Duodenal mucosa (tissue), 2 donors: ENCODE results near the gene EFNA5.

Experiments
- H3K27ac ChIP-seq: one replicate; pipeline ENCODE4 v1.7.0; 2013; ENCODE audit warnings: low read depth, low read length
- H3K27me3 ChIP-seq, 2 donors: one replicate each; pipeline ENCODE4 v1.7.0; 2013; ENCODE audit warnings: low read length in 2 of 2, control low read depth in 1 of 2; ENCODE audit not compliant: insufficient read depth in 2 of 2, control insufficient read depth in 1 of 2
- H3K36me3 ChIP-seq, 2 donors: one replicate each; pipeline ENCODE4 v1.7.0; 2013; ENCODE audit warnings: low read length in 2 of 2, control low read depth in 1 of 2; ENCODE audit not compliant: insufficient read depth in 2 of 2, control insufficient read depth in 1 of 2
- H3K4me1 ChIP-seq, 2 donors: one replicate each; pipeline ENCODE4 v1.7.0; 2013; ENCODE audit warnings: low read length in 2 of 2, control low read depth in 1 of 2; ENCODE audit not compliant: insufficient read depth in 2 of 2, control insufficient read depth in 1 of 2
- H3K4me3 ChIP-seq, 2 donors: one replicate each; pipeline ENCODE4 v1.7.0; 2013; ENCODE audit warnings: low read length in 2 of 2, low read depth in 1 of 2
- H3K9ac ChIP-seq, 2 donors: one replicate each; pipeline ENCODE4 v1.7.0; 2013; ENCODE audit warnings: low read length in 2 of 2, low read depth in 1 of 2
- H3K9me3 ChIP-seq, 2 donors: one replicate each; pipeline ENCODE4 v1.7.0; 2013; ENCODE audit warnings: low read length in 2 of 2, control low read depth in 1 of 2; ENCODE audit not compliant: control insufficient read depth in 1 of 2

The EFNA5 gene

DNA sequence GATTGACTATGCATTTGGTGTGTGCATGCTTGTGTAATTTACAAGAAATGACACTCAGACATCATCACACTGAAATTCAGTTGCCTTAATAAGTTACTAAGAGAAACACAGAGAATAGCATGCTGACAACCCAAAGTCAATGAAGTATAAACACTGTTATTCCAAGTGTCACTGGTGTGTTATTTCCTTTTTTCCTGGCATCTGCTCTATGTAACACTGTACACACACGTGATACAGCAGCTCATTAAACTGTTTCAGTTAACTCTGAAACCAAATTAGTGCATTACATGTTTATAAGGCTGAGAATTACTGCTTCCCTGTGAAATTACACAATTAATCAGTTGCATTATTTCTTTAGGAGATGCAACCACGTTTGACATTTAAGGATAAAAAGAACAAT lies 252.7 kb downstream of the EFNA5 start:
- H3K36me3 ChIP-seq = no peaks in the 10 kb centered on the region
- H3K9ac ChIP-seq = no peak overlapping the region
- H3K27me3 ChIP-seq = no peaks in the 10 kb centered on the region
- no peaks in the 10 kb centered on the region for H3K9me3 ChIP-seq
- H3K4me1 ChIP-seq = no peaks in the 10 kb centered on the region
- no peak overlapping the region for H3K27ac ChIP-seq
- H3K4me3 ChIP-seq = no peak overlapping the region

DNA sequence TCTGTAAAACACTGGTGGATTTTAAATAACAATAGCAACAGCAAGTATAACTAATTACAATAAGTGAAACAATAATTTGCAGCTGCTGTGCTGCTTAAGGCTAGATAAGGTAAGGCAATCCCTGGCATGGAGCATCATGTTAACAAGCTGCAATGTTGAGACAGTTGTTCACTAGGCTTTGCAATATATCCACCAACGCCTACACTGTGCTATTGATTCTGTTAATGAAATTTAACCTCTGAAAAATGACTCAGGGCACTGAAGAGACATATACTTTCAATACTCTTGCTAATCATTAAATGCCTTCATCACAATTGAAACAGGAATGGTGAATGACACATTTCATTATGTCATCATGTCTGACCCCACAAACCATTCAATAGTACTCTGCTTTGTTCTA lies 255.0 kb downstream of the EFNA5 start:
- H3K27ac ChIP-seq = no peak overlapping the region
- H3K27me3 ChIP-seq = no peaks in the 10 kb centered on the region
- no peak overlapping the region for H3K4me3 ChIP-seq
- no peaks in the 10 kb centered on the region for H3K4me1 ChIP-seq
- H3K36me3 ChIP-seq = no peaks in the 10 kb centered on the region
- H3K9me3 ChIP-seq = no peaks in the 10 kb centered on the region
- H3K9ac ChIP-seq = no peak overlapping the region

DNA sequence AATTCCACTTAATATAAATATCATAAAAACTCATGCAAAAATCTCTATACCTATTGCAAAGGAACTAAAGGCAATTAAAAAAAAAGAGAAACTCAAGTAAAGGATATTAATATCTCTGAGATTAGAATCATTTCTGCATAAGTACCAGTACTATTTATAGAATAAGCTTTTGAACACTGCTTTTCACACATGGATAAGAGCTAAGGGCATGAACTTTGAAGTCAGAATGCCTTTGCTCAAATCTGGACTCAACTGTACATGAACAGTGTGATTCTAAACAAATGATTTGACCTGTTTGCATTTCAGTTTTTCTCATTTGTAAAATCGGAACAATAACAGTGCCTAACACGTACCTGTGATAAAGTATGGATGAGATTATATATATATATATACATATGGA lies 255.9 kb downstream of the EFNA5 start:
- no peak overlapping the region for H3K4me3 ChIP-seq
- no peak overlapping the region for H3K27ac ChIP-seq
- H3K4me1 ChIP-seq = no peaks in the 10 kb centered on the region
- H3K36me3 ChIP-seq = no peaks in the 10 kb centered on the region
- H3K27me3 ChIP-seq = no peaks in the 10 kb centered on the region
- no peaks in the 10 kb centered on the region for H3K9me3 ChIP-seq
- H3K9ac ChIP-seq = no peak overlapping the region

DNA sequence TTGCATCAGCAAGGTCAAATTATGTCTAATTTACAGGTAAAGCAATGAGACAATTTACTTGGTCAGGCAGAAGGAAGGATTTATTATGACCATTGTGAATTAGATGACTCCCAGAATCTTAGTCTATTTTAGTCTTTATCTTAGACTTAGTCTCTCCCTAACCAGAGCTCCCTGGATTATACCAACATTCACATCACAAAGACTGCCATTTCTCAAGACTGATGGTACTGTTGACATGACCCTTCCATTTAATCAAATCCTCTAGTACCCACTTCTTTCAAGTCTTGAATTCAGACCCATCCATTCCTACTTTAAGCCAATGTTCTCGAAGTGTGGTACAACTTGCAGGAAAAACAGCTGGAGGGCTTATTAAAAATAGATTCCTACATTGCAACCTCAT lies 257.0 kb downstream of the EFNA5 start:
- Histone ChIP-seq H3K4me3 (no peak overlapping the region), H3K36me3 (no peaks in the 10 kb centered on the region), H3K9me3 (no peaks in the 10 kb centered on the region), H3K4me1 (no peaks in the 10 kb centered on the region), H3K27me3 (no peaks in the 10 kb centered on the region), H3K9ac (no peak overlapping the region), H3K27ac (no peak overlapping the region)

DNA sequence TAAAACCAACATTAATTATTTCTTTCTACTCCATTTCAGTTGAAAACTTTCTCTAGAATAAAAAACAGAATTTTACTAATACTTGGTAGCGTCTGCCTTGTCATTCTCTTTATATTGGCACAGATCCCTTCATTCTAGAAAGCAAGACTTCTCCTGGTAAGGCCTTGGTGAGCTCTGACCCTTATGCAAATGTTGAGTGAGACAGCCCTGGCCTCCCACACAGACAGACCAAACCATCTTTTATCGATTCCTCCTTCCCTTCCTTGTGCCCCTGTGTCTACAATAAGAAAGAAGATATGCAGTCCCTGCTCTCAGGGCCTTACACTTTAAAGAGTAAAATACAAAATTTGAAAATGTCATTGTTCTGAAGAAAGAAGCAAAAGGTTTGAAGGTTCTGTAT lies 262.2 kb downstream of the EFNA5 start:
- no peak overlapping the region for H3K4me3 ChIP-seq
- no peaks in the 10 kb centered on the region for H3K9me3 ChIP-seq
- no peak overlapping the region for H3K9ac ChIP-seq
- no peaks in the 10 kb centered on the region for H3K36me3 ChIP-seq
- no peaks in the 10 kb centered on the region for H3K4me1 ChIP-seq
- H3K27ac ChIP-seq = no peak overlapping the region
- H3K27me3 ChIP-seq = no peaks in the 10 kb centered on the region

DNA sequence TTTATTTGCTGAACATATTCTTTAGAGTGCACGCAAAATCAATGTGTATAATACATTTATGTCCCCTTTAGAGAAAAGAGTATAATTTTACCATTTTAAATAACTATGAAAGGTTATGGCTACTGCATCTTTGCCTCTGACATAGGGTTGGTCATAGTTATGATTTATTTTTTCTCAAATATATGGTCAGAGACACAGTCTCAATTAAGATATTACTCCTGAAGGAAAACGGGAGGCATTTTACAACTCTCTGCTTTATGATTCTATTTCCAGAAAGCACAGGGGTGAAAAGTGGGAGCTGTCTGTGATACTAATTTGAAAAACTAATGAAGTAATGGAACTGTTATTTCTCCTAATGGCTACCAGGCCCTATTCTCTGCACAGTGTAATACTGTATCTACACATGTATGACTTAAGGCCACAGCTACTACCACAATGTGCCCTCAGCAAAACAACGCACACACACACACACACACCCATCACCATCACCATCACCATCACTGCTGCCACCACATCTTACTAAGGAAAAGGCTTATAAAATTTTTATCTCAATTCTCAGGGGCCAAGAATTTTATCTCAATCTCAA lies 262.9 kb downstream of the EFNA5 start:
- no peaks in the 10 kb centered on the region for H3K4me1 ChIP-seq
- no peak overlapping the region for H3K9ac ChIP-seq
- no peaks in the 10 kb centered on the region for H3K9me3 ChIP-seq
- H3K27me3 ChIP-seq = no peaks in the 10 kb centered on the region
- H3K36me3 ChIP-seq = no peaks in the 10 kb centered on the region
- no peak overlapping the region for H3K27ac ChIP-seq
- H3K4me3 ChIP-seq = no peak overlapping the region

DNA sequence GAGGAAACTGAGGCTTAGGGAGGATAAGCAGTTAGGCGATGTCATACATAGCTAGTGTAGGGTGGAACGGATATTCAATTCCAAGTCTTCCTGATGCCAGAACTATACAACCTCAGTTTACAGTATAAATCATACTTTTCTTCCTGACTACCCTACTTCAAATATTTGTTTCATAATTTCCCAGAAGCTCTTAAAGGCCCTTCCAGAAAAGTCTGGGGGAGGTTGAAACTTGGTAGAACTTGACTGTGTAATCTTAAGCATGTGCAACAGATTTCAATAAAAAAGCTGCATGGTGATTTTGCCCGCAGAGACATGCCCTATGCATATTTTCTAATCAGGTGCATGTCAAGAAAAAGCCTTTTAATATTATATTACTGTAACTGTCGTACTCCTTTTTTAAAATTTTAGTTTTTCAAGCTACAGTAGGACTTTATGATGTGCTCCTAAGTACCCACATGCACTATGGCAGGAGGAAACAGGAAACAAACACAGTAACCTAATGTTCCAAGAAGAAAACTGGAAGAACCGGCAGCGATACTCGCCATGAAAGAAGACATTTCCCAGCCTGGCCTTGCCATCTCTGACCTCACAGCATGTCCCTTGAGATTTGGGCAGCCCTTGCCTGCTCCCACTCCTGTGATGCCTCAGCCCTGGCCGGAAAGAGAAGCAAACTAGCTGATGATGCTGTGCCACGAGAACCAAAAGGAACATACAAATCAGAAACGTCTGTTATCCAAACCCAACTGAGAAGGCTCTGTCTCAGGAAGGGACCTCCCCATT lies 266.0 kb downstream of the EFNA5 start:
- Histone ChIP-seq H3K27ac (no peak overlapping the region), H3K9me3 (no peaks in the 10 kb centered on the region), H3K4me3 (no peak overlapping the region), H3K4me1 (peaks cover 0 to 6% of the 10 kb centered on the region in 2 donors), H3K36me3 (no peaks in the 10 kb centered on the region), H3K9ac (no peak overlapping the region), H3K27me3 (no peaks in the 10 kb centered on the region)

DNA sequence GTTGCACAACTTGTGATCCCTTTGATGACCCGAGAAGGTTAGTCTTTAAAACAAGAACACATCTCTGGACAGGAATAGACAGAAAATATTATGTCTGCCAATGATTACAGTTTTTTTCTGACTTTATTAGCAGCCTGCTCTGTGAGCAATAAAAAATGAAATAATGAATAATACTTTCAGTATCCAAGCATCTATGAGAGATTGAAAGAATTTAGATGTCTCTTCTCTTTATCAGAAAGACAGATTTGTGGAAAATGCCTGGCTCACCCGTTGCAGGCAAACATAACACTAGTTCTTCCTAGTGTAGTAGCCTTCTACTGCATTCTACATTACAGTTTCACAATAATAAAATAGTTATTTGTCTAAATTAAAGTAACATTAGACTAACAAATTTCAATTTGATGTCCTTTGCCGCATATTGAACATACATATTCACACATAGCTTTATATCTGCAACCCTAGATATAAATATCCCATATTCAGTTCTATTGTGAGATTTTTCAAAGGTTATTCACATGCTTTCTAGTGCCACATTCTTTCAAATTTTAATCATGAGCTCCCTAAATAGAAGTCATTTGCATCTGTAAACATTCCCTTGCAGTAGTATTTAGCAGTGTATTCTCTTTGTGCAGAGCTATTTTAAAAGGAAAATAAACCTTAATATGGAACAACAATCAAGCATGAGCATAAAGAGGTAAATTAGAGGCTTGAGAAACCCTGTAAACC lies 267.3 kb downstream of the EFNA5 start:
- H3K27ac ChIP-seq = no peak overlapping the region

DNA sequence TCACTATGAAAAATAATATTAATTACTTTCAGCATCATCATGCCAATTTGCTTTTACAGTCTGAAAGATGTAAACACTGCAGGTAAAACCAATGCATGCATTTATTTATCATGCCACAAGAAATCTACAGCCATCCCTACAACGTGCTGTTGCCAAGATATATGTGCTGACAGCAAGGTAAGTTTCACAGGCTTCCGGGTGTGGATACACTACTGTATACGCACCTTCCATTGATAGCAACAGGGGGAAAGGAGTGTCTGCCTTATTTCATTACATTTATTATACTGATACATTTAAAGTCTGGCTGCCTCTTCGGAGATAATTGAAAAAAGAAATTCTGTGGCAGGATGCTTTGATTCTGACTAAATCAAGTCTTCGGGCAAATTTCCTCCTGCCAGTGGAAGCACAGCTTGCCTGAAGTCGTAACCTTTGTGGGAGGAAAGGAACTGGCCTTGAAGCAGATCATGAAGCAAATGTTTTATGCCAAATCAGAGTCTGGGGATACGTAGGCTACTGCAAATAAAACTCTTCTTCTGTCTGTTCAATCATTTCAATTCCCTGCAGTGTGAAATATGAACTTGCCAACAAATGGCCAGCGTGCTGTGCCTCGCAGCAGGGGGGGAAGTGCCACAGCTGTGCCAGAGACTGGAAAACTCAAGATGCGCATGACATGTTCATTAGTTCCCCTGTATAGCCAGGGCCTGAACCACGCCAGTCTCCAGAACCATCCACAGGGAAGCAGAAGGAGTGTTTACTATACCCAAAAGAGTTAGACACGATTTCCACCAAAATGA lies 268.1 kb downstream of the EFNA5 start:
- Histone ChIP-seq H3K27me3 (no peaks in the 10 kb centered on the region), H3K36me3 (no peaks in the 10 kb centered on the region), H3K9ac (no peak overlapping the region), H3K4me1 (peaks cover 0 to 6% of the 10 kb centered on the region in 2 donors), H3K4me3 (no peak overlapping the region), H3K27ac (no peak overlapping the region), H3K9me3 (no peaks in the 10 kb centered on the region)

More for the DNA sequence above, 267.3 kb downstream of the EFNA5 start:
- peaks cover 0 to 6% of the 10 kb centered on the region in 2 donors for H3K4me1 ChIP-seq
- H3K27me3 ChIP-seq = no peaks in the 10 kb centered on the region
- H3K9me3 ChIP-seq = no peaks in the 10 kb centered on the region
- H3K36me3 ChIP-seq = no peaks in the 10 kb centered on the region
- H3K4me3 ChIP-seq = no peak overlapping the region
- no peak overlapping the region for H3K9ac ChIP-seq
